ENCODE data around the gene MYRF.

GRCh38 chr11:61775606-61776554, 23.4 kb downstream of the MYRF start:
- TF ChIP-seq POLR2A (IDR thresholded peaks at IDR 0.05; ENCODE audit: low read depth, low read length) (no peak), CTCF (conservative IDR thresholded peaks at IDR 0.05; ENCODE audit: low read depth, low read length) (no peak), FOS (IDR thresholded peaks at IDR 0.05; ENCODE audit: low read depth, low read length) (no peak), MXI1 (IDR thresholded peaks at IDR 0.05; ENCODE audit: borderline replicate concordance, low read depth, low read length) (no peak), MAZ (IDR thresholded peaks at IDR 0.05; ENCODE audit: borderline replicate concordance, low read depth, low read length) (no peak), MAFK (IDR thresholded peaks at IDR 0.05; ENCODE audit: low read depth, low read length) (no peak), CEBPB (IDR thresholded peaks at IDR 0.05; ENCODE audit: low read depth, low read length) (no peak), SMC3 (IDR thresholded peaks at IDR 0.05; ENCODE audit: low read depth, low read length) (no peak), RAD21 (IDR thresholded peaks at IDR 0.05; ENCODE audit: low read length) (no peak), CHD1 (IDR thresholded peaks at IDR 0.05; ENCODE audit: low read depth, low read length) (no peak)
